ENCODE results near the gene LRRC8E.

The LRRC8E gene

GRCh38 chr19:7888826-7889217 lies 512 bp downstream of the LRRC8E start:
- no peak for DNase-seq

GRCh38 chr19:7893362-7894101 lies 5.2 kb downstream of the LRRC8E start:
- peak; percentile 40 for DNase-seq

GRCh38 chr19:7894612-7895309 lies 6.5 kb downstream of the LRRC8E start:
- no peak for DNase-seq

GRCh38 chr19:7895565-7895964 lies 7.3 kb downstream of the LRRC8E start:
- DNase-seq = no peak

- DNase-seq = no peak
Observed at GRCh38 chr19:7897292-7897691, 9.0 kb downstream of the LRRC8E start.

- DNase-seq = no peak
Observed at GRCh38 chr19:7898967-7899366, 10.7 kb downstream of the LRRC8E start.

GRCh38 chr19:7899751-7900378 lies 11.6 kb downstream of the LRRC8E start:
- no peak for DNase-seq

GRCh38 chr19:7900401-7900870 lies 12.1 kb downstream of the LRRC8E start:
- DNase-seq = no peak

- no peak for DNase-seq
Observed at GRCh38 chr19:7900931-7901330, 12.6 kb downstream of the LRRC8E start.

- no peak for DNase-seq
Observed at GRCh38 chr19:7901337-7901736, 13.0 kb downstream of the LRRC8E start.

- DNase-seq = peak; percentile 26
Observed at GRCh38 chr19:7902796-7903243, 14.5 kb downstream of the LRRC8E start.

- DNase-seq = peak; percentile 100
Observed at GRCh38 chr19:7903244-7904073, 15.1 kb downstream of the LRRC8E start, which contains the start of gene MAP2K7. Gene MAP2K7 (plus strand): TSS chr19:7903877. CDS start chr19:7903945, 68 bp downstream.

- DNase-seq = peak; percentile 60
Observed at GRCh38 chr19:7904074-7905020, 16.0 kb downstream of the LRRC8E start.

GRCh38 chr19:7905268-7905667 lies 17.0 kb downstream of the LRRC8E start:
- DNase-seq = no peak

- DNase-seq = no peak
Observed at GRCh38 chr19:7905859-7906258, 17.5 kb downstream of the LRRC8E start.

GRCh38 chr19:7907122-7907521 lies 18.8 kb downstream of the LRRC8E start:
- no peak for DNase-seq

- no peak for DNase-seq
Observed at GRCh38 chr19:7907544-7907943, 19.2 kb downstream of the LRRC8E start.

GRCh38 chr19:7908078-7908699 lies 19.9 kb downstream of the LRRC8E start:
- DNase-seq = peak; percentile 27

- DNase-seq = no peak
Observed at GRCh38 chr19:7908742-7909461, 20.6 kb downstream of the LRRC8E start.

- no peak for DNase-seq
Observed at GRCh38 chr19:7909471-7910067, 21.3 kb downstream of the LRRC8E start.
